Measurements from ENCODE around the gene ZBTB38. TPM values are rescaled to one million over a fixed set of nuclear protein-coding genes. Genes with fewer than 3 reads are reported as not detected.

ZBTB38 gene
- total and polyA plus RNA-seq, 2 of the 13 experiments (the other 11 are each of a cell fraction or from before 2014, with no cell fraction given) = 26.8 to 51.7 TPM

DNA sequence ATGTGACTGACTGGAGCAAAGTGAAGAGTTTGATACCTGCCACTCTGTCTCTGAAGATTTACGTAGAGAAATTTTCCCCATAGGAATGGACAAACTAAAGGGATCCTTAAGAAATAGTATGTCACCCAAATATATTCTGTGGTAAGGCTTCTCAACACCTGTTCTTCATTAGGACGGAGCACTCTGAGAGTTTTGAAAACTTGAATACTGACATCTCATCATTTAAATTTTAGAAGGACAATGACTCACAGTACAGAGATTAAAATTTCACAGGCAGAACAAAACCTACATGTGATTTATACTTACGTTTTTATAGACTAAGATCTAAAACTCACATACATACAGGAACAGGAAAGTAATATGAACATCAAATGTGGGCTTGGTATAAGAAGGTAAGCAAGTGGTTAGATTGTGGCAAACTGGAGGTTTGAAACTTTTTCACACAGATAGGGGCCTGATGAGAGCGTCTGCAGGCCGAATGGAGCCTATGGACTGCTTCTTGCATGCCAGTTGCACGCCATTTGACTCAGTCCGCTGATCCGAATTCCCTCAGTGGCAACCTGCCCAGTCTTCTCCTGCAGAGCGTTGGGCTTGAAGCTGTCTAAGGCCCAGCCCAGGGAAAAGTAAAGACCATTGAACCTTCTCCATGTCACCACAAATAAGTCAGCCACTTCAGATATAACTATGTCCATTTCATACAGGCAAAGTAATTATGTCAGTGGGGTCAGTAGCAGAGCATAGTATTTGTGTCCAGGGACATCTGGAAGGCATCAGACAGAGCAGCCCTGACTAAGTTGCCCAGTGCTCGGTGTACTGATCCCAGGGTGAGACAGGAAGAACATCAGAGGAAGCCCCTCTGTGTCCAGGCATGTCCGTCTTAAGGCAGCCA, 45.7 kb downstream of the ZBTB38 start (continued):
- TF ChIP-seq, protein P1, sequence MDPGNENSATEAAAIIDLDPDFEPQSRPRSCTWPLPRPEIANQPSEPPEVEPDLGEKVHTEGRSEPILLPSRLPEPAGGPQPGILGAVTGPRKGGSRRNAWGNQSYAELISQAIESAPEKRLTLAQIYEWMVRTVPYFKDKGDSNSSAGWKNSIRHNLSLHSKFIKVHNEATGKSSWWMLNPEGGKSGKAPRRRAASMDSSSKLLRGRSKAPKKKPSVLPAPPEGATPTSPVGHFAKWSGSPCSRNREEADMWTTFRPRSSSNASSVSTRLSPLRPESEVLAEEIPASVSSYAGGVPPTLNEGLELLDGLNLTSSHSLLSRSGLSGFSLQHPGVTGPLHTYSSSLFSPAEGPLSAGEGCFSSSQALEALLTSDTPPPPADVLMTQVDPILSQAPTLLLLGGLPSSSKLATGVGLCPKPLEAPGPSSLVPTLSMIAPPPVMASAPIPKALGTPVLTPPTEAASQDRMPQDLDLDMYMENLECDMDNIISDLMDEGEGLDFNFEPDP (CRISPR knock-in tag; conservative IDR thresholded peaks at IDR 0.05) = no peak

DNA sequence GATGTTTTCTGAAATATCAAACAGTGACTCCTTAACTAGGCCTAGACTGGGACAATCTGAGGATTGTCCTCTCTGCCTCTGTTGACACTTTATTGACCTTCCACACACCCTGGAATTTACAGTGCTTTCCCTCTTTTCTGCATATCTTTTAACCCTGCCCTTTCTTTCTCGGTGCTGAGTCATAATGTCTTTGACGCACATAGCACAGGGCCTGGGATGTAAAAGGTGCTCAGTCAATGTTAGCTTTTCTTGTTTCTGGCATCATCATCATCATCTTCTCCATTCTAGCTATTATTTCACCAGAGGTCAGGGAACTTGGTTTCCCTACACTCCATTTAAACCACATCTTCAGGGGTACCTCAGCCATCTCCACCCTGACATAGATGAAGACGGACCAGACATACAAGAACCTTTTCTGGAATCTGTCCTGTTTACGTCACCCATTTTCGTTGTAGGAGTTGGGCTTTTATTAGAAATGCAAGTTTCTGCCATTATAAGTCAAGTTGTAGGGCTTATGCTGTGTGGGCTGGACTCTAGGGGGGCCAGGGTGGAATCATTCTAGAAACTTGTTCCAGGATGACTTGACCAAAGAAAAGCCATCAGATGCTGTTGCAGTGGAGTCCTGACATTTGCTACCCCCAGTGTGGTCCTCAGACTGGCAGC, 46.6 kb downstream of the ZBTB38 start:
- peaks cover 17% of the 10 kb centered on the region for H3K79me2 ChIP-seq (ENCODE audit: insufficient read depth, low read length)

More for the DNA sequence above, 46.6 kb downstream of the ZBTB38 start:
- no peak overlapping the region for H3K4me3 ChIP-seq (replicated peaks in 1 of 3; ENCODE audit: insufficient read depth in 1 of 3, low read depth in 2 of 3, low read length in 3 of 3)
- H3K9me3 ChIP-seq (ENCODE audit: low read length) = no peaks in the 10 kb centered on the region
- no peaks in the 10 kb centered on the region for H3K27me3 ChIP-seq (ENCODE audit: control insufficient read depth in 1 of 2, insufficient read depth in 2 of 2, low read length in 2 of 2)
- ChIA-PET CTCF (ENCODE audit: low intra/inter-chr PET ratio, low total read pairs) (no interaction called here), POLR2A (interaction anchor here (6.4 kb wide), 1 partner anchor 13 kb away, joined by 128 read pairs; no protein-coding TSS in a partner anchor)
- 88% methylated on average over 5 of the region's 5 CpGs for whole genome bisulfite sequencing (ENCODE audit: low lambda C conversion rate)
- intact Hi-C loops (cut with micrococcal nuclease; ENCODE audit: unreplicated experiment) (loop anchor here (1.0 kb wide), 1 partner anchor 109 kb away; no protein-coding TSS in a partner anchor), in situ Hi-C loops (cut with HindIII; ENCODE audit: extremely low pct_ligation_motif_present, low pct_unique_long_range_greater_than_20kb) (no loop called here)
- H3K27ac ChIP-seq (ENCODE audit: extremely low read length, insufficient read depth, low read length) = no peak overlapping the region
- H3K9ac ChIP-seq (ENCODE audit: insufficient read depth, low read depth, low read length) = no peak overlapping the region
- TF ChIP-seq CREM (IDR thresholded peaks at IDR 0.05) (no peak), CREM (CRISPR knock-in tag; IDR thresholded peaks at IDR 0.05) (no peak), FOXA1 (IDR thresholded peaks at IDR 0.05) (no peak), FOXA1 (CRISPR knock-in tag; IDR thresholded peaks at IDR 0.05) (0 out of 2 replicates have a peak, but pooled peaks have one; percentile 27)
- H2AFZ ChIP-seq (ENCODE audit: low read length) = no peak overlapping the region
- H4K20me1 ChIP-seq (ENCODE audit: insufficient read depth, low read length) = no peaks in the 10 kb centered on the region
- DNase-seq (ENCODE audit: low spot score) (no peak), ATAC-seq (no peak), FAIRE-seq (no peak)
- 0 out of 2 replicates have a peak overlapping the region, but pooled peaks have one; percentile 10 for H3K4me2 ChIP-seq (ENCODE audit: low read depth, low read length)
- H3K36me3 ChIP-seq (replicated peaks in 1 of 2; ENCODE audit: control insufficient read depth in 1 of 2, insufficient read depth in 2 of 2, low read length in 2 of 2) = peaks cover 13 to 54% of the 10 kb centered on the region in 2 experiments
- no TSS peak for BruUV-seq (replicated peaks)
- H3K4me1 ChIP-seq (ENCODE audit: insufficient read depth, low read length) = peaks cover 52% of the 10 kb centered on the region

Measured in HepG2 (cell line).